Breast epithelium (tissue), 4 donors: ENCODE results near the gene PNLIPRP1. TPM values are rescaled to one million over a fixed set of nuclear protein-coding genes. Genes with fewer than 3 reads are reported as not detected.

Experiments used
- DNase-seq, 2 donors: peaks; one replicate each; pipeline ENCODE4 v3.0.0-alpha.2; 2019; ENCODE audit warnings: low spot score in 2 of 2
- H3K27ac ChIP-seq, 2 donors: fragments of 200-600 bp; sonication (generic) in 1 of 2; one replicate each; pipeline ENCODE4 v1.5.1; 2016 to 2019; ENCODE audit warnings: mild to moderate bottlenecking in 1 of 2
- H3K27me3 ChIP-seq, 2 donors: fragments of 200-600 bp; sonication (generic) in 1 of 2; one replicate each; pipeline versions ENCODE4 v1.5.1 to v1.6.0; 2017 to 2019; ENCODE audit warnings: control low read depth in 1 of 2, mild to moderate bottlenecking in 1 of 2
- H3K36me3 ChIP-seq: fragments of 200-600 bp; one replicate; pipeline ENCODE4 v1.5.1; 2019
- H3K4me1 ChIP-seq, 2 donors: fragments of 200-600 bp; sonication (generic); one replicate each; pipeline ENCODE4 v1.5.1; 2016 to 2019; ENCODE audit warnings: control low read depth in 1 of 2
- H3K4me3 ChIP-seq, 3 donors: fragments of 200-600 bp; sonication (generic); 1 replicate in 2 of 3; 2 replicates in 1 of 3; pipeline ENCODE4 v1.5.1; 2016 to 2019; ENCODE audit warnings: mild to moderate bottlenecking in 3 of 3, moderate library complexity in 2 of 3
- H3K9me3 ChIP-seq, 2 donors: fragments of 200-600 bp; sonication (generic) in 1 of 2; one replicate each; pipeline ENCODE4 v1.5.1; 2016 to 2019; ENCODE audit warnings: control low read depth in 1 of 2
- CTCF ChIP-seq, 3 donors: fragments of 450-650 bp; IDR thresholded peaks; one replicate each; pipeline ENCODE4 v1.5.1; 2016 to 2017; ENCODE audit warnings: antibody characterized with exemption in 3 of 3, mild to moderate bottlenecking in 3 of 3, moderate library complexity in 3 of 3
- POLR2A ChIP-seq: fragments of 450-650 bp; IDR thresholded peaks from one replicate; pipeline ENCODE4 v1.6.1; 2016; ENCODE audit warnings: antibody characterized with exemption, mild to moderate bottlenecking, moderate library complexity
- POLR2AphosphoS5 ChIP-seq, 3 donors: sonication (generic); formaldehyde crosslinking; IDR thresholded peaks; one replicate each; pipeline ENCODE4 v1.6.1; 2017; ENCODE audit warnings: antibody characterized with exemption in 3 of 3
- intact Hi-C: fragments of 100-400 bp; cut with DNase I; formaldehyde crosslinking; loops from one replicate; pipeline ENCODE4 v1.15.1; 2023; ENCODE audit warnings: low total_unique reads
- total RNA-seq, 3 donors: library from RNA; depleted of rRNA; stranded (reverse); fragments of >200 nt; gene quantifications; one replicate each; pipeline ENCODE4 v1.1.0, GENCODE V29; 2016

Gene PNLIPRP1
- total RNA-seq, 3 donors from 2014 or later = not detected

GRCh38 chr10:116655568-116655967 is 64.8 kb downstream of the PNLIPRP1 start:
- Histone ChIP-seq H3K9me3 (peaks cover 0 to 4% of the 10 kb centered on the region in 2 donors), H3K27me3 (peaks cover 0 to 4% of the 10 kb centered on the region in 2 donors), H3K27ac (no peak overlapping the region), H3K4me1 (no peaks in the 10 kb centered on the region), H3K4me3 (no peak overlapping the region), H3K36me3 (no peaks in the 10 kb centered on the region)
- no peak for DNase-seq
- TF ChIP-seq POLR2A (no peak), POLR2AphosphoS5 (IDR thresholded peaks at IDR 0.05) (no peak), CTCF (IDR thresholded peaks at IDR 0.05) (no peak)
- intact Hi-C loops = no loop called here

GRCh38 chr10:116656044-116656443 is 65.3 kb downstream of the PNLIPRP1 start:
- Histone ChIP-seq H3K4me3 (no peak overlapping the region), H3K27ac (no peak overlapping the region), H3K36me3 (no peaks in the 10 kb centered on the region), H3K9me3 (no peaks in the 10 kb centered on the region), H3K27me3 (peaks cover 0 to 4% of the 10 kb centered on the region in 2 donors), H3K4me1 (no peaks in the 10 kb centered on the region)
- no peak for DNase-seq
- TF ChIP-seq POLR2A = no peak
- no peak for TF ChIP-seq POLR2AphosphoS5 (IDR thresholded peaks at IDR 0.05)
- TF ChIP-seq CTCF (IDR thresholded peaks at IDR 0.05) = no peak
- intact Hi-C loops = no loop called here

GRCh38 chr10:116657863-116658551 is 67.2 kb downstream of the PNLIPRP1 start:
- no peak for DNase-seq
- no peak for TF ChIP-seq CTCF (IDR thresholded peaks at IDR 0.05)
- no peak for TF ChIP-seq POLR2A
- TF ChIP-seq POLR2AphosphoS5 (IDR thresholded peaks at IDR 0.05) = no peak
- Histone ChIP-seq H3K36me3 (no peaks in the 10 kb centered on the region), H3K9me3 (no peaks in the 10 kb centered on the region), H3K4me1 (no peaks in the 10 kb centered on the region), H3K27me3 (peaks cover 0 to 4% of the 10 kb centered on the region in 2 donors), H3K27ac (no peak overlapping the region), H3K4me3 (no peak overlapping the region)
- intact Hi-C loops = no loop called here

Other genes with a start within 250 kb of the PNLIPRP1 start
- gene PNLIPRP3, start 163.1 kb upstream of the PNLIPRP1 start, total RNA-seq = 1 to 10 TPM in 1 of 3 donors, under 1 TPM in 2; 0.29 to 2.4 (median 0.66) TPM
- not detected for gene PNLIP, start 45.0 kb upstream of the PNLIPRP1 start, total RNA-seq
- gene PNLIPRP2, start 30.0 kb downstream of the PNLIPRP1 start, total RNA-seq = not detected
- gene HSPA12A, start 151.6 kb downstream of the PNLIPRP1 start, total RNA-seq = 10 to 100 TPM; 13.2 to 23.6 (median 14.2) TPM